ENCODE measurements around the gene ESYT1. TPM values are rescaled to one million over a fixed set of nuclear protein-coding genes. Genes with fewer than 3 reads are reported as not detected.

ESYT1 gene, protein sequence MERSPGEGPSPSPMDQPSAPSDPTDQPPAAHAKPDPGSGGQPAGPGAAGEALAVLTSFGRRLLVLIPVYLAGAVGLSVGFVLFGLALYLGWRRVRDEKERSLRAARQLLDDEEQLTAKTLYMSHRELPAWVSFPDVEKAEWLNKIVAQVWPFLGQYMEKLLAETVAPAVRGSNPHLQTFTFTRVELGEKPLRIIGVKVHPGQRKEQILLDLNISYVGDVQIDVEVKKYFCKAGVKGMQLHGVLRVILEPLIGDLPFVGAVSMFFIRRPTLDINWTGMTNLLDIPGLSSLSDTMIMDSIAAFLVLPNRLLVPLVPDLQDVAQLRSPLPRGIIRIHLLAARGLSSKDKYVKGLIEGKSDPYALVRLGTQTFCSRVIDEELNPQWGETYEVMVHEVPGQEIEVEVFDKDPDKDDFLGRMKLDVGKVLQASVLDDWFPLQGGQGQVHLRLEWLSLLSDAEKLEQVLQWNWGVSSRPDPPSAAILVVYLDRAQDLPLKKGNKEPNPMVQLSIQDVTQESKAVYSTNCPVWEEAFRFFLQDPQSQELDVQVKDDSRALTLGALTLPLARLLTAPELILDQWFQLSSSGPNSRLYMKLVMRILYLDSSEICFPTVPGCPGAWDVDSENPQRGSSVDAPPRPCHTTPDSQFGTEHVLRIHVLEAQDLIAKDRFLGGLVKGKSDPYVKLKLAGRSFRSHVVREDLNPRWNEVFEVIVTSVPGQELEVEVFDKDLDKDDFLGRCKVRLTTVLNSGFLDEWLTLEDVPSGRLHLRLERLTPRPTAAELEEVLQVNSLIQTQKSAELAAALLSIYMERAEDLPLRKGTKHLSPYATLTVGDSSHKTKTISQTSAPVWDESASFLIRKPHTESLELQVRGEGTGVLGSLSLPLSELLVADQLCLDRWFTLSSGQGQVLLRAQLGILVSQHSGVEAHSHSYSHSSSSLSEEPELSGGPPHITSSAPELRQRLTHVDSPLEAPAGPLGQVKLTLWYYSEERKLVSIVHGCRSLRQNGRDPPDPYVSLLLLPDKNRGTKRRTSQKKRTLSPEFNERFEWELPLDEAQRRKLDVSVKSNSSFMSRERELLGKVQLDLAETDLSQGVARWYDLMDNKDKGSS
- total RNA-seq (10 to 100 TPM; 59.5 to 93.5 TPM), polyA plus RNA-seq (10 to 100 TPM; 41.0 to 58.1 TPM)

DNA sequence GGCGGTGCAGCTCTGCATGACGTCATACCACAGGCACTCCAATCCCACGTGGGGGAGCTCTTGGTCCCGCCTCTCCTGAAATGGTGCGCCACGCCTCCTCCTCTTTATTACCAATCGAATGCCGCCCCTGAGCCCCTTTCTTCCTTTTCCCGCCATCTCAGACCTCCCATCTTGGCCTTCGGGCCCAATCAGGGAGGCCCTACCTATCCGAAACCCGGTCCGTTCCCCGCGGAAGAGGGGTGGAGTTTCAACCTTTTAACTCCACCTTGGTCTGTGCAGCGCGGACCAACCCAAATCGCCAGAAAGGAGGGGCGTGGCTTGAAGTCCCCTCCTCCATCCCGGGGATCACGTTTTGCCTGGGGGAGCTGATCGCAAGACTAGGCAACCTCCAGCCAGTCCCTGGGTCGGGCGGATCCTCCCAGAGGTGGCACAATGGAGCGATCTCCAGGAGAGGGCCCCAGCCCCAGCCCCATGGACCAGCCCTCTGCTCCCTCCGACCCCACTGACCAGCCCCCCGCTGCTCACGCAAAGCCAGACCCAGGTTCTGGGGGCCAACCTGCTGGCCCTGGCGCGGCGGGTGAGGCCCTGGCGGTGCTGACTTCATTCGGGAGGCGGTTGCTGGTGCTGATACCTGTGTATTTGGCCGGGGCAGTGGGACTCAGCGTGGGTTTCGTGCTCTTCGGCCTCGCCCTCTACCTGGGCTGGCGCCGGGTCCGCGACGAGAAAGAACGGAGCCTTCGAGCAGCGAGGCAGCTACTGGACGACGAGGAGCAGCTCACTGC lies at the start of gene ESYT1:
TSS of gene ESYT1 (plus strand) at position 380 of the 782 bp plus-strand sequence. CDS start at position 433, 53 bp downstream.
- under 1% methylated on average over 49 of the region's 49 CpGs for WGBS

More for the DNA sequence above, at the start of gene ESYT1:
- H3K27me3 ChIP-seq (ENCODE audit: control insufficient read depth in 4 of 4, insufficient read depth in 4 of 4, low read length in 3 of 4): no peaks in the 10 kb centered on the region
- H3K4me3 ChIP-seq (ENCODE audit: low read depth in 1 of 3, low read length in 3 of 3): peak within 1 kb of the TSS; percentile 76 to 86 (median 78)
- H3K9ac ChIP-seq (ENCODE audit: low read depth in 1 of 2, low read length in 2 of 2): peak within 1 kb of the TSS; percentile 69 to 88
- peak within 1 kb of the TSS; percentile 85 to 91 for H3K27ac ChIP-seq (ENCODE audit: low read depth in 1 of 2, low read length in 2 of 2)
- TF ChIP-seq FOXA2 (IDR thresholded peaks at IDR 0.05) (peak; percentile 73), JUND (IDR thresholded peaks at IDR 0.05) (peak; percentile 95 to 96), SP1 (IDR thresholded peaks at IDR 0.05) (peak; percentile 97), FOXA1 (IDR thresholded peaks at IDR 0.05) (peak; percentile 61), RXRA (IDR thresholded peaks at IDR 0.05) (peak; percentile 74 to 80), GABPA (IDR thresholded peaks at IDR 0.05 in 1 of 2, conservative IDR thresholded peaks at IDR 0.05 in 1 of 2) (peak in 1 of 2 donors; percentile 80), RAD21 (IDR thresholded peaks at IDR 0.05) (peak; percentile 49 to 53), TAF1 (conservative IDR thresholded peaks at IDR 0.05) (peak; percentile 70), HNF4G (IDR thresholded peaks at IDR 0.05) (no peak), EGR1 (IDR thresholded peaks at IDR 0.05; ENCODE audit: low read depth in 2 of 2) (peak; percentile 22 to 59), NR2F2 (IDR thresholded peaks at IDR 0.05) (peak; percentile 79), YY1 (IDR thresholded peaks at IDR 0.05) (peak; percentile 95), HNF4A (conservative IDR thresholded peaks at IDR 0.05) (peak; percentile 56 to 57)
- TF ChIP-seq, protein P1, sequence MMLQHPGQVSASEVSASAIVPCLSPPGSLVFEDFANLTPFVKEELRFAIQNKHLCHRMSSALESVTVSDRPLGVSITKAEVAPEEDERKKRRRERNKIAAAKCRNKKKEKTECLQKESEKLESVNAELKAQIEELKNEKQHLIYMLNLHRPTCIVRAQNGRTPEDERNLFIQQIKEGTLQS (IDR thresholded peaks at IDR 0.05): peak; percentile 79
- TF ChIP-seq, protein P2, sequence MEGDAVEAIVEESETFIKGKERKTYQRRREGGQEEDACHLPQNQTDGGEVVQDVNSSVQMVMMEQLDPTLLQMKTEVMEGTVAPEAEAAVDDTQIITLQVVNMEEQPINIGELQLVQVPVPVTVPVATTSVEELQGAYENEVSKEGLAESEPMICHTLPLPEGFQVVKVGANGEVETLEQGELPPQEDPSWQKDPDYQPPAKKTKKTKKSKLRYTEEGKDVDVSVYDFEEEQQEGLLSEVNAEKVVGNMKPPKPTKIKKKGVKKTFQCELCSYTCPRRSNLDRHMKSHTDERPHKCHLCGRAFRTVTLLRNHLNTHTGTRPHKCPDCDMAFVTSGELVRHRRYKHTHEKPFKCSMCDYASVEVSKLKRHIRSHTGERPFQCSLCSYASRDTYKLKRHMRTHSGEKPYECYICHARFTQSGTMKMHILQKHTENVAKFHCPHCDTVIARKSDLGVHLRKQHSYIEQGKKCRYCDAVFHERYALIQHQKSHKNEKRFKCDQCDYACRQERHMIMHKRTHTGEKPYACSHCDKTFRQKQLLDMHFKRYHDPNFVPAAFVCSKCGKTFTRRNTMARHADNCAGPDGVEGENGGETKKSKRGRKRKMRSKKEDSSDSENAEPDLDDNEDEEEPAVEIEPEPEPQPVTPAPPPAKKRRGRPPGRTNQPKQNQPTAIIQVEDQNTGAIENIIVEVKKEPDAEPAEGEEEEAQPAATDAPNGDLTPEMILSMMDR (IDR thresholded peaks at IDR 0.05; ENCODE audit: low read depth, low read length, missing input control): no peak
- TF ChIP-seq, protein P3, sequence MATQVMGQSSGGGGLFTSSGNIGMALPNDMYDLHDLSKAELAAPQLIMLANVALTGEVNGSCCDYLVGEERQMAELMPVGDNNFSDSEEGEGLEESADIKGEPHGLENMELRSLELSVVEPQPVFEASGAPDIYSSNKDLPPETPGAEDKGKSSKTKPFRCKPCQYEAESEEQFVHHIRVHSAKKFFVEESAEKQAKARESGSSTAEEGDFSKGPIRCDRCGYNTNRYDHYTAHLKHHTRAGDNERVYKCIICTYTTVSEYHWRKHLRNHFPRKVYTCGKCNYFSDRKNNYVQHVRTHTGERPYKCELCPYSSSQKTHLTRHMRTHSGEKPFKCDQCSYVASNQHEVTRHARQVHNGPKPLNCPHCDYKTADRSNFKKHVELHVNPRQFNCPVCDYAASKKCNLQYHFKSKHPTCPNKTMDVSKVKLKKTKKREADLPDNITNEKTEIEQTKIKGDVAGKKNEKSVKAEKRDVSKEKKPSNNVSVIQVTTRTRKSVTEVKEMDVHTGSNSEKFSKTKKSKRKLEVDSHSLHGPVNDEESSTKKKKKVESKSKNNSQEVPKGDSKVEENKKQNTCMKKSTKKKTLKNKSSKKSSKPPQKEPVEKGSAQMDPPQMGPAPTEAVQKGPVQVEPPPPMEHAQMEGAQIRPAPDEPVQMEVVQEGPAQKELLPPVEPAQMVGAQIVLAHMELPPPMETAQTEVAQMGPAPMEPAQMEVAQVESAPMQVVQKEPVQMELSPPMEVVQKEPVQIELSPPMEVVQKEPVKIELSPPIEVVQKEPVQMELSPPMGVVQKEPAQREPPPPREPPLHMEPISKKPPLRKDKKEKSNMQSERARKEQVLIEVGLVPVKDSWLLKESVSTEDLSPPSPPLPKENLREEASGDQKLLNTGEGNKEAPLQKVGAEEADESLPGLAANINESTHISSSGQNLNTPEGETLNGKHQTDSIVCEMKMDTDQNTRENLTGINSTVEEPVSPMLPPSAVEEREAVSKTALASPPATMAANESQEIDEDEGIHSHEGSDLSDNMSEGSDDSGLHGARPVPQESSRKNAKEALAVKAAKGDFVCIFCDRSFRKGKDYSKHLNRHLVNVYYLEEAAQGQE (IDR thresholded peaks at IDR 0.05): peak; percentile 86
- TF ChIP-seq, protein P4, sequence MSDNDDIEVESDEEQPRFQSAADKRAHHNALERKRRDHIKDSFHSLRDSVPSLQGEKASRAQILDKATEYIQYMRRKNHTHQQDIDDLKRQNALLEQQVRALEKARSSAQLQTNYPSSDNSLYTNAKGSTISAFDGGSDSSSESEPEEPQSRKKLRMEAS (IDR thresholded peaks at IDR 0.05): peak; percentile 82
- TF ChIP-seq, protein P5, sequence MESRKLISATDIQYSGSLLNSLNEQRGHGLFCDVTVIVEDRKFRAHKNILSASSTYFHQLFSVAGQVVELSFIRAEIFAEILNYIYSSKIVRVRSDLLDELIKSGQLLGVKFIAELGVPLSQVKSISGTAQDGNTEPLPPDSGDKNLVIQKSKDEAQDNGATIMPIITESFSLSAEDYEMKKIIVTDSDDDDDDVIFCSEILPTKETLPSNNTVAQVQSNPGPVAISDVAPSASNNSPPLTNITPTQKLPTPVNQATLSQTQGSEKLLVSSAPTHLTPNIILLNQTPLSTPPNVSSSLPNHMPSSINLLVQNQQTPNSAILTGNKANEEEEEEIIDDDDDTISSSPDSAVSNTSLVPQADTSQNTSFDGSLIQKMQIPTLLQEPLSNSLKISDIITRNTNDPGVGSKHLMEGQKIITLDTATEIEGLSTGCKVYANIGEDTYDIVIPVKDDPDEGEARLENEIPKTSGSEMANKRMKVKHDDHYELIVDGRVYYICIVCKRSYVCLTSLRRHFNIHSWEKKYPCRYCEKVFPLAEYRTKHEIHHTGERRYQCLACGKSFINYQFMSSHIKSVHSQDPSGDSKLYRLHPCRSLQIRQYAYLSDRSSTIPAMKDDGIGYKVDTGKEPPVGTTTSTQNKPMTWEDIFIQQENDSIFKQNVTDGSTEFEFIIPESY (IDR thresholded peaks at IDR 0.05): peak; percentile 58
- H3K4me1 ChIP-seq (ENCODE audit: control insufficient read depth in 4 of 4, insufficient read depth in 4 of 4, low read length in 3 of 4): peaks cover under 1 to 40% (median 29%) of the 10 kb centered on the region in 4 donors
- no peaks in the 10 kb centered on the region for H3K9me3 ChIP-seq (ENCODE audit: control insufficient read depth in 4 of 4, low read length in 3 of 4)
- peak; percentile 95 for DNase-seq (ENCODE audit: low spot score)
- H3K36me3 ChIP-seq (ENCODE audit: control insufficient read depth in 4 of 4, insufficient read depth in 3 of 4, low read depth in 1 of 4, low read length in 3 of 4): peaks cover 6 to 20% (median 15%) of the 10 kb centered on the region in 4 donors

Data from liver (tissue), 9 donors.